IgD-negative memory B cell (primary cell): Measurements from ENCODE around the gene CXCL1. TPM values are rescaled to one million over a fixed set of nuclear protein-coding genes. Genes with fewer than 3 reads are reported as not detected.

ENCODE experiments used
- H3K27ac Mint-ChIP-seq, 3 donors: one replicate each; pipeline ENCODE4 v1.8.0; 2020 to 2022; ENCODE audit warnings: mild to moderate bottlenecking in 3 of 3, mixed read lengths in 3 of 3, moderate library complexity in 1 of 3
- H3K27me3 Mint-ChIP-seq: one replicate; pipeline ENCODE4 v1.8.0; 2021; ENCODE audit warnings: mixed read lengths
- H3K36me3 Mint-ChIP-seq: one replicate; pipeline ENCODE4 v1.8.0; 2020; ENCODE audit warnings: mild to moderate bottlenecking, mixed read lengths
- H3K4me1 Mint-ChIP-seq, 3 donors: one replicate each; pipeline ENCODE4 v1.8.0; 2020 to 2022; ENCODE audit warnings: mixed read lengths in 3 of 3, mild to moderate bottlenecking in 1 of 3
- H3K4me3 Mint-ChIP-seq, 4 donors: one replicate each; pipeline ENCODE4 v1.8.0; 2020 to 2022; ENCODE audit warnings: mild to moderate bottlenecking in 4 of 4, mixed read lengths in 4 of 4, moderate library complexity in 3 of 4
- H3K9me3 Mint-ChIP-seq, 3 donors: one replicate each; pipeline ENCODE4 v1.8.0; 2020 to 2021; ENCODE audit warnings: mixed read lengths in 3 of 3, mild to moderate bottlenecking in 1 of 3
- polyA plus RNA-seq: library from polyadenylated mRNA; unstranded; fragments of 300-500 nt; fragmentation: Illumina TruSeq; gene quantifications from one replicate; pipeline ENCODE4 v1.2.3, GENCODE V29; 2021

The CXCL1 gene
- polyA plus RNA-seq, 1 donor from 2014 or later: not detected

GRCh38 chr4:73912191-73912590 is 43.0 kb downstream of the CXCL1 start:
- Mint-ChIP-seq H3K36me3 (no peaks in the 10 kb centered on the region), H3K27ac (no peak overlapping the region), H3K4me1 (no peaks in the 10 kb centered on the region), H3K27me3 (no peaks in the 10 kb centered on the region), H3K4me3 (no peak overlapping the region), H3K9me3 (no peaks in the 10 kb centered on the region)

- Mint-ChIP-seq H3K27ac (no peak overlapping the region), H3K4me3 (no peak overlapping the region), H3K9me3 (no peaks in the 10 kb centered on the region), H3K4me1 (no peaks in the 10 kb centered on the region), H3K27me3 (no peaks in the 10 kb centered on the region), H3K36me3 (no peaks in the 10 kb centered on the region)
These were observed 44.9 kb downstream of the CXCL1 start for GRCh38 chr4:73914071-73914470.

DNA sequence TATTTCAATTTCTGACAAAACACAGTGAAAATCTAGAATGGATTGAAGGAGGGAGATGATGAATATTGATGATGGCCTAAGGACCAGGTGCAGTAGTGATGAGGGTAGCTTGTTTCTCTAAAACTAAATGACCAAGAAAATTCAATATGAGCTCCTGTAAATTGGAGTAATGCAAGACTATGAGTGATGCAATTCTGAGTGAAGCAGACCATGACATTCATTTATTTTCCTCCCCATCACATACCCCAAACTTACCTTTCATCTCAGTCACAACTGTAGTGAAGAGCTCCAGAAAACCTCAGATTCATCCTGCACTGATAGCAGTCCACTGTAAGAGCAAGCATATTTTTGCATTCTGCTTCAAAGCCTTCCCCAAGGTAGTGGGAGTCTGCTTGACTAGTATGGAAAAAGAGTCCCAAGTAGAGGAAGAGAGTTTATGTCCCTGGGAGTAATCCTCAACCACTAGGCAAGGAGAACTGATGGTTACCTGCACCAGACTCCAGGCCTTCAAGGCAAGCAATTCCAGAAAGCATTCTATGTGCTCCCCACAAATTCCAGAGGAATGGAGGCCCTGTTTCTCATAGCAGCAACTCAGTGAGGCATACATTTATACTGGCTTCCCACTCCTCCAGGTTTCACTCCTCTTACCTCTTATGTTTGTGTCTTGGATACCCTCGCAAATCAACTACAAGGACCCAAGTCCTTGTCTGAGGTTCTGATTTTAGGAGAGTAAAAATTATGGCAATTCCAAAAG is 47.2 kb downstream of the CXCL1 start:
- no peaks in the 10 kb centered on the region for H3K4me1 Mint-ChIP-seq
- no peaks in the 10 kb centered on the region for H3K36me3 Mint-ChIP-seq
- no peaks in the 10 kb centered on the region for H3K27me3 Mint-ChIP-seq
- peaks cover 0 to 2% (median 0%) of the 10 kb centered on the region in 3 donors for H3K9me3 Mint-ChIP-seq
- H3K4me3 Mint-ChIP-seq: no peak overlapping the region
- H3K27ac Mint-ChIP-seq: no peak overlapping the region

DNA sequence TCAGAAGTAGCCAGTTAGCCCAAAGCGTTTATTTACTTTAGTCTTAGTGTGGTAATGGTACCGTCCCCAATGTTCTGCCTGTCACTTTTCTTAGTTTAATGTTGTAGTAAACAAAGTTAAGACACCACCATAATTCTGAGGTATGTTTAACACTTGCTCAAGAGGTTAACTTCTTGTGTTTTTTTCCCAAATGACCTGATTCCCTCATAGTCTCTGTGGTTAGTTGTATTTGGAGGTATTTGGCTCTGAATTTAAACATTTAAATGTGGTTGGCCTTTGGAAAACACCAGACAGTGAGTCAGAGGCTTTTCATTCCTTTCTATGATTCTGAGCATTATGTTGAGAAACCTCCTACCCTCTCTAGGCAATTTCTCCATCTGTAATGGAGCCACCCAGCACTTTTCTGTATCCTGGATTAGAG is 47.9 kb downstream of the CXCL1 start:
- Mint-ChIP-seq H3K4me1 (no peaks in the 10 kb centered on the region), H3K27me3 (no peaks in the 10 kb centered on the region), H3K36me3 (no peaks in the 10 kb centered on the region), H3K4me3 (no peak overlapping the region), H3K27ac (no peak overlapping the region), H3K9me3 (peaks cover 0 to 2% (median 0%) of the 10 kb centered on the region in 3 donors)

DNA sequence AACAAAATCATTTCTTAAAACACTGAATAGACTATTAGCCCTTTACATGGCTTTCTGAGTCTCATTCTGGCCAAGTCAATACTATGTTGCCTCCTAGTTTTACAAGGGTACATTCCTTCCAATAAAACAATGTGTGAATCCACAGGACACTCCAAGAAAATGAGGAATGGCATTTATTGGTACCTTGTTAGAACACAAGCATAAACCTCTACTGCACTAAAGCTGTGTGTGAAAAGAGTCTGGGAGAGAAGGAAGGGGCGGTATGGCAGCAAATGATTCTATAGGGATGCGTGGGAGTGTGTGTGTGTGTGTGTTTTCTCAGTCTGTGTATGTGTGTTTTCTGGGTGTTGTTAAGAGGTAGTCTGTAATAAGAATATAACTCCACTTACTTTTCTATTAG is 48.9 kb downstream of the CXCL1 start:
- no peaks in the 10 kb centered on the region for H3K36me3 Mint-ChIP-seq
- H3K4me3 Mint-ChIP-seq: no peak overlapping the region
- no peak overlapping the region for H3K27ac Mint-ChIP-seq
- no peaks in the 10 kb centered on the region for H3K4me1 Mint-ChIP-seq
- peaks cover 0 to 2% (median 0%) of the 10 kb centered on the region in 3 donors for H3K9me3 Mint-ChIP-seq
- H3K27me3 Mint-ChIP-seq: no peaks in the 10 kb centered on the region

- Mint-ChIP-seq H3K27me3 (no peaks in the 10 kb centered on the region), H3K4me3 (no peak overlapping the region), H3K4me1 (no peaks in the 10 kb centered on the region)
These were observed 50.5 kb downstream of the CXCL1 start for GRCh38 chr4:73919691-73920090.

More at GRCh38 chr4:73919691-73920090, 50.5 kb downstream of the CXCL1 start:
- H3K27ac Mint-ChIP-seq: no peak overlapping the region
- H3K36me3 Mint-ChIP-seq: no peaks in the 10 kb centered on the region
- H3K9me3 Mint-ChIP-seq: peaks cover 0 to 2% (median 0%) of the 10 kb centered on the region in 3 donors

Other genes starting within 250 kb of the CXCL1 start
- 10.8 TPM for gene RASSF6, start 249.0 kb upstream of the CXCL1 start, polyA plus RNA-seq
- gene CXCL8, start 128.8 kb upstream of the CXCL1 start, polyA plus RNA-seq: 0.74 TPM
- gene CXCL6, start 32.7 kb upstream of the CXCL1 start, polyA plus RNA-seq: not detected
- gene PF4V1, start 16.1 kb upstream of the CXCL1 start, polyA plus RNA-seq: not detected
- 16.3 TPM for gene PF4, start 112.6 kb downstream of the CXCL1 start, polyA plus RNA-seq
- gene PPBP, start 118.8 kb downstream of the CXCL1 start, polyA plus RNA-seq: 65.7 TPM
- gene CXCL5, start 129.3 kb downstream of the CXCL1 start, polyA plus RNA-seq: 0.38 TPM
- gene CXCL3, start 169.3 kb downstream of the CXCL1 start, polyA plus RNA-seq: not detected
- gene CXCL2, start 229.8 kb downstream of the CXCL1 start, polyA plus RNA-seq: not detected